OCI-LY7 (cell line): Measurements from ENCODE around the gene IGLL5. TPM values are rescaled to one million over a fixed set of nuclear protein-coding genes. Genes with fewer than 3 reads are reported as not detected.

Experiments used
- BruUV-seq: library from RNA; stranded (reverse); fragments of 400-500 nt; replicated peaks from 2 replicates; lab custom pipeline; 2021; lab: Mats Ljungman, UMichigan
- CTCF ChIA-PET: fragments of 300-600 bp; sonication (Branson Sonifier 250); formaldehyde crosslinking; loops from one replicate; lab custom pipeline; 2022; ENCODE audit warnings: antibody characterized with exemption; ENCODE audit not compliant: unreplicated experiment; lab: Charles Lee
- POLR2A ChIA-PET: fragments of 300-600 bp; sonication (Branson Sonifier 250); formaldehyde crosslinking; loops from one replicate; lab custom pipeline; 2022; ENCODE audit warnings: antibody characterized with exemption; lab: Charles Lee
- DNase-seq: peaks from one replicate; pipeline ENCODE4 v3.0.0-alpha.2; 2015; ENCODE audit warnings: low spot score
- H2AFZ ChIP-seq: fragments of 200-600 bp; sonication (generic), shearing (Covaris generic); 2 replicates; pipeline ENCODE4 v1.6.1; 2014; ENCODE audit warnings: mild to moderate bottlenecking, antibody characterized with exemption, low read length, moderate library complexity
- H3K27ac ChIP-seq: fragments of 200-600 bp; sonication (generic); 2 replicates; pipeline ENCODE4 v1.5.1; 2014; ENCODE audit warnings: mixed run types, low read depth, mild to moderate bottlenecking, moderate library complexity, low read length, inconsistent platforms; ENCODE audit not compliant: poor library complexity, severe bottlenecking
- H3K36me3 ChIP-seq: fragments of 200-600 bp; sonication (generic); 2 replicates; pipeline ENCODE4 v1.6.1; 2014; ENCODE audit warnings: mild to moderate bottlenecking, antibody characterized with exemption, low read length, moderate library complexity, mixed read lengths; ENCODE audit not compliant: insufficient read depth
- H3K4me1 ChIP-seq: fragments of 200-600 bp; sonication (generic); 2 replicates; pipeline ENCODE4 v1.5.1; 2014; ENCODE audit warnings: mild to moderate bottlenecking, low read length; ENCODE audit not compliant: insufficient read depth, poor library complexity, severe bottlenecking
- H3K4me2 ChIP-seq: fragments of 200-600 bp; sonication (generic); 2 replicates; pipeline ENCODE4 v1.6.1; 2014; ENCODE audit warnings: mild to moderate bottlenecking, low read length
- H3K4me3 ChIP-seq: fragments of 200-600 bp; sonication (generic); 2 replicates; pipeline ENCODE4 v1.5.1; 2014; ENCODE audit warnings: mild to moderate bottlenecking, low read depth, low read length; ENCODE audit not compliant: poor library complexity, severe bottlenecking
- H3K79me2 ChIP-seq: fragments of 200-600 bp; sonication (generic); 2 replicates; pipeline ENCODE4 v1.6.1; 2016; ENCODE audit warnings: low read depth, mild to moderate bottlenecking, low read length, moderate library complexity, mixed read lengths; ENCODE audit not compliant: insufficient read depth
- H3K9me2 ChIP-seq: fragments of 200-600 bp; sonication (generic); 2 replicates; pipeline ENCODE4 v1.6.1; 2016; ENCODE audit warnings: mild to moderate bottlenecking, low read length, mixed read lengths; ENCODE audit not compliant: insufficient read depth
- H3K9me3 ChIP-seq: fragments of 200-600 bp; sonication (generic); 2 replicates; pipeline ENCODE4 v1.6.1; 2014; ENCODE audit warnings: mild to moderate bottlenecking, mixed run types, low read length, mixed read lengths
- H4K20me1 ChIP-seq: fragments of 200-600 bp; sonication (generic); 2 replicates; pipeline ENCODE4 v1.6.1; 2014; ENCODE audit warnings: mild to moderate bottlenecking, antibody characterized with exemption, low read length, moderate library complexity, mixed read lengths; ENCODE audit not compliant: insufficient read depth
- CTCF ChIP-seq: fragments of 200-600 bp; sonication (generic); conservative IDR thresholded peaks from 2 replicates; pipeline ENCODE4 v1.5.1; 2014; ENCODE audit warnings: mild to moderate bottlenecking, antibody characterized with exemption, low read length, moderate library complexity, mixed read lengths
- EZH2phosphoT487 ChIP-seq: fragments of 200-600 bp; sonication (generic); IDR thresholded peaks from 2 replicates; pipeline ENCODE4 v1.6.1; 2018; ENCODE audit warnings: low read depth, borderline replicate concordance, mild to moderate bottlenecking, mixed run types, antibody characterized with exemption, low read length, moderate library complexity, mixed read lengths
- intact Hi-C: fragments of 100-400 bp; cut with micrococcal nuclease; formaldehyde crosslinking; loops from one replicate; pipeline ENCODE4 v1.10.0; 2022; ENCODE audit not compliant: unreplicated experiment
- total RNA-seq, 2 experiments: library from RNA; depleted of rRNA in 1 of 2; stranded (reverse); fragments of >200 nt in 1 of 2; shearing (Covaris generic) in 1 of 2; gene quantifications; 2 replicates each; pipeline ENCODE4 v1.2.3, GENCODE V29; 2014 to 2022

Gene IGLL5
- total RNA-seq, 2 experiments from 2014 or later: 219 to 364 TPM

DNA sequence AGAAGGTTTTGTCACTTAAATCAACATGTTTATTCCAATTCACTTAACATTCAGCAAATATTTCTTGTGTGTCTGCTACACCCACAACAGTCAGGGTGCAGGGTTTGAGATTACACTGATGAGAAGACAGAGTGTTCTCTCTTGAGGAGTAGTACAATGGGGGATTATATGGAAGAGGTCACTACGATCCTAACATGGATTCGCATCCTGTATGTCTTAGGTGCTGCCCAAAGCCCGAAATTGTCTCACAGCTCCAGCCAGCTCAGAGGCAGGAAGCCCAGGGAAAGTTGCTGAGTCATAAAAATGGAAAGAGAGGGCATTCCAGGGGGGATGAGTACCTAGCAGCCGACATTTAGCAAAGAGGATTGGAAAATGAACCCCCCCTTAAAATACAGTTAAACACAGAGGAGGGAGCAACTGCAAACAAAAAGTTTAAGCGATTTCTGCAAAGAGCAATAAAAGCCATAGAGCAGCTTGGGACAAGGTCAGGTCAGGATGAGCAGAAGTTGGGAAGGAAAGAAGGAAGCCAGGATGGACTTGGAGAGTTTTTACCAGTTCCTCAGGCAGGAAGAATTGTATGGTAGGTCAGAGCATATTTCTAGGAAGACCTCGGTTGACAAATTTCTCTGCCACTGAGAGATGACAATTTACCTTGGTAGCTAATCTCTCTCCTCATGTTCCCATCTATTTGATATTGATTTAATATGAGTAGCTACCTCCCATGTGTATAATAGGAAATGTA lies 49.5 kb downstream of the IGLL5 start:
- no peaks in the 10 kb centered on the region for H3K79me2 ChIP-seq
- H4K20me1 ChIP-seq: no peaks in the 10 kb centered on the region
- no peaks in the 10 kb centered on the region for H3K9me3 ChIP-seq
- ChIA-PET POLR2A (interaction anchor here (0.6 to 17.9 kb wide), 5 partner anchors 9 to 88 kb away, joined by 3 to 308 read pairs (median 4); partner anchors contain the start of gene IGLL5), CTCF (interaction anchor here (1.0 to 2.1 kb wide), 2 partner anchors 53 to 57 kb away, joined by 3 to 8 read pairs; no protein-coding TSS in a partner anchor)
- no peak for DNase-seq
- H3K27ac ChIP-seq: peak overlapping the region; percentile 72
- H3K4me2 ChIP-seq: peak overlapping the region; percentile 65
- H3K4me1 ChIP-seq: peaks cover 98% of the 10 kb centered on the region
- no peaks in the 10 kb centered on the region for H3K9me2 ChIP-seq
- no TSS peak for BruUV-seq
- no peak for TF ChIP-seq EZH2phosphoT487
- TF ChIP-seq CTCF: no peak
- no peak overlapping the region for H2AFZ ChIP-seq
- H3K36me3 ChIP-seq: no peaks in the 10 kb centered on the region
- H3K4me3 ChIP-seq: no peak overlapping the region
- intact Hi-C loops: loop anchor here (10.0 kb wide), 3 partner anchors 732 to 892 kb away; partner anchors contain the start of genes VPREB3 and ZNF70

- H4K20me1 ChIP-seq: no peaks in the 10 kb centered on the region
- H3K4me1 ChIP-seq: peaks cover 98% of the 10 kb centered on the region
- peak overlapping the region; percentile 63 for H3K4me2 ChIP-seq
- no TSS peak for BruUV-seq
- intact Hi-C loops: loop anchor here (10.0 kb wide), 3 partner anchors 733 to 893 kb away; partner anchors contain the start of genes VPREB3 and ZNF70
- H3K27ac ChIP-seq: peak overlapping the region; percentile 90
- DNase-seq: no peak
- no peak overlapping the region for H3K4me3 ChIP-seq
- H3K9me2 ChIP-seq: no peaks in the 10 kb centered on the region
- H3K9me3 ChIP-seq: no peaks in the 10 kb centered on the region
- TF ChIP-seq EZH2phosphoT487 (no peak), CTCF (no peak)
- no peaks in the 10 kb centered on the region for H3K36me3 ChIP-seq
- ChIA-PET POLR2A (interaction anchor here (0.6 to 17.9 kb wide), 7 partner anchors 7 to 89 kb away, joined by 3 to 308 read pairs (median 6); partner anchors contain the start of gene IGLL5), CTCF (interaction anchor here (0.8 to 2.1 kb wide), 5 partner anchors 8 to 54 kb away, joined by 3 to 8 read pairs (median 3); no protein-coding TSS in a partner anchor)
- no peaks in the 10 kb centered on the region for H3K79me2 ChIP-seq
- no peak overlapping the region for H2AFZ ChIP-seq
Measured at GRCh38 chr22:22937894-22938480, 50.4 kb downstream of the IGLL5 start.
